ENCODE results near the gene CSK.
"Not testable (repeated sequence)": the region's sequence is repeated elsewhere in the genome, so short reads cannot be mapped to it uniquely, and the experiment has no call there.

CSK gene

GRCh38 chr15:74781431-74782258 lies at the start of gene CSK:
Gene CSK, plus strand, starts transcription at chr15:74782080. Its CDS starts 16,218 bp downstream, at chr15:74798298.
- DNase-seq = peak; percentile 30

GRCh38 chr15:74732846-74733245 lies 49.0 kb upstream of the CSK start:
- no peak for DNase-seq

GRCh38 chr15:74733269-74733668 lies 48.6 kb upstream of the CSK start:
- DNase-seq = no peak

- no peak for DNase-seq
Observed at GRCh38 chr15:74735305-74735704, 46.6 kb upstream of the CSK start.

DNA sequence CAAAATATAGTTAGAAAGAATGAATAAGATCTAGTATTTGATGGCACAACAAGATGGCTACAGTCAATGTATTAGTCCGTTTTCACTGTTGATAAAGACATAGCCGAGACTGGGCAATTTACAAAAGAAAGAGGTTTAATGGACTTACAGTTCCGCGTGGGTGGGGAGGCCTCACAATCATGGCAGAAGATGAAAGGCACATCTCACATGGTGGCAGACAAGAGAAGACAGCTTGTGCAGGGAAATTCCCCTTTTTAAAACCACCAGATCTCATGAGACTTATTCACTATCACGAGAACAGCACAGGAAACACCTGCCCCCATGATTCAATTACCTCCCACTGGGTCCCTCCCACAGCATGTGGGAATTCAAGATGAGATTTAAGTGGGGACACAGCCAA lies 43.6 kb upstream of the CSK start:
- not testable (repeated sequence) for DNase-seq

GRCh38 chr15:74742422-74742821 lies 39.5 kb upstream of the CSK start:
- no peak for DNase-seq

DNA sequence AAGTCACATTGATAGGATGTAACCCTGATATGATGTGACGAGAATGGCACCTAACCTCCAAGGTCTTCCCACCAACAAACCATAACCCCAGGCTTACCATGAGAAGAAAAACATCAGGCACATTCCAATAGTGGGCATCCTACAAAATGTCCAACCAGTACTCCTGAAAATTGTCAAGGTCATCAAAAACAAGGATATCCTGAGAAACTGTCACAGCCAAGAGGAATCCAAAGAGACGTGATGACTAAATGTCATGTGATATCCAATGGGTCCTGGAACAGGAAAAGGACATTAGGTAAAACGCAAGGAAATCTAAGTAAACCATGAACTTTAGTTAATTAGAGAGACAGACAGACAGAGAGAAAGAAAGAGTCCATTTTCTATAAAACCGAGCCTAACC lies 35.5 kb upstream of the CSK start:
- DNase-seq = no peak

DNA sequence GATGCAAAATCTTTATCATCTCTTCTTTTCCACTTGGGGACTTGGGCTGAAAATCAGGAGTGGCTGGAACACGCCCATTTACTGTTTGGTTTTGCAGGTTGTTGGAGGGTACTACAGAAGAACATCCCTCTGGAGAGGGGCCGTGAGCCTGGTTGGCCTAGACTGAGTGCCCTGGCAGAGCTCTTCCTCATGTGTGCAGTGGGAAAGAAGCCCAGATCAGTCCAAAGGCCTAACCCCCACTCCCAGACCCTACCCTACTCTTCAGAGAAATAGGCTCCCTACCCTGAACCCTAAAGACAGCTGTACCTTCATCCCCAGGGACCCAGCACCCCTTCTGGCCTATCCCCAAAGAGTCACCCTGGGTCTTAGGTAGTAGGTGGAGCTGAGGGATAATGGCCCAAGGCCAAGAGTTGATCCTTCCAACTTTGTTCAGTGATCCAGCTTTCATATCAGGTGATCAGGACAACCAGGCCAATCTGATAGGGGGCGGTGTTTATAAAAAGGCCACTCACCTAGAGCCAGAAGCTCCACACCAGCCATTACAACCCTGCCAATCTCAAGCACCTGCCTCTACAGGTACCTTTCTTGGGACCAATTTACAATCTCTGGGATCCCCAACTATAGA lies 33.4 kb upstream of the CSK start, which contains the start of gene CYP1A2:
Gene CYP1A2, plus strand, starts transcription at position 524 of the 625 bp plus-strand sequence. CDS start 894 bp downstream, outside the sequence.
- DNase-seq = no peak

- DNase-seq = no peak
Observed at GRCh38 chr15:74749832-74750231, 32.0 kb upstream of the CSK start.

DNA sequence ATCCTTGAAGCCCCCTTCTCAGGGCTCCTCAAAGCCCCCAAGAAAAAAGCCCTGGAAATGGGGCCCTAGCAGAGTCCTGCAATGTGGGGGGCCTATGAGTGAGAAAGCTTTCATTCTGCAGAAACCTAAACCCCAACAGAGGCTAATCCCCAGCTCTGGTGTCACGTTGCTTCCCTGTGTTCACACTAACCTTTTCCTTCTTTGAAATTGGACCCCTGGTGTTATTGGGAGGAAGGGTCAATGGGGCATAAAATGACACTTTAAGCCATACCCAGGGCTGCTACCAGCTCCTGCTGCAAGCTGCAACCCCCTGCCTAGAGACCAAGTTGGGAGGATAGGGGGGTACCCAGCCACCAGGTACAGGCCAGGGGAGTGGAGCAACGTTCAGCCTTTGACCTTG lies 31.1 kb upstream of the CSK start:
- no peak for DNase-seq

DNA sequence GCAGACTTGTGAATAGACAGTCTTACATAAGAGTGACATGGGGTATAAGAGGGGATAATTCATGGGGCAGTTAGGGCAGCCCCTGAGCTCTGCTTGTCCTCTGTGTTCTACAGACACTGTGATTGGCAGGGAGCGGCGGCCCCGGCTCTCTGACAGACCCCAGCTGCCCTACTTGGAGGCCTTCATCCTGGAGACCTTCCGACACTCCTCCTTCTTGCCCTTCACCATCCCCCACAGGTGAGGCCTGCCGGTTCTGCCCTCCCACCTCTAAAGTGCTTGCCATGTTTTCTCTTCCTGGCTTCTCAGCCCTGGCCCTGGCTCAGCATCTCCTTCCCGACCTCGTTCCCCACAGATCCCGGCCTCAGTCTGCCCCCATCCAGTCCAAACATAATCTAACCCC lies 29.9 kb upstream of the CSK start:
- DNase-seq = no peak

GRCh38 chr15:74752531-74752930 lies 29.3 kb upstream of the CSK start:
- DNase-seq = peak; percentile 73

- DNase-seq = no peak
Observed at GRCh38 chr15:74754593-74755215, 27.2 kb upstream of the CSK start.

DNA sequence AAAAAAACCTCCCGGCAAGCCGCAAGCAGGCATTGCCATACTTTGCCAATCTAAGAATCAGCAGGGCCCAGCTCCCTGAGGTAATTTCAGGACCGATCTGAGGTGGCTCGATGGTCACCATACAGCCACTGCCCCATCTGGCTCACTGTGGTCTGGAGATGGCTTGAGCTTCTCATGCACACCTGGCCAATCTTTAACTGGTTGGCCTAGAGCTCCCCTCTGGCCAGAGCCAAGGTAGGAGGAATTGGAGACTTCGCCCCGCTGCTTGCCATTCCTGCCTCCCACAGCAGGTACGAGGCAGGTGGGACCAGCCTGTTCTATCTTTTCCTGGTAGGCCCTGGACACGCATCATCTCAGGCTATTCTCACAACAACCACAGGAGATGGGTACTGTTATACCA lies 23.1 kb upstream of the CSK start:
- DNase-seq = no peak

DNA sequence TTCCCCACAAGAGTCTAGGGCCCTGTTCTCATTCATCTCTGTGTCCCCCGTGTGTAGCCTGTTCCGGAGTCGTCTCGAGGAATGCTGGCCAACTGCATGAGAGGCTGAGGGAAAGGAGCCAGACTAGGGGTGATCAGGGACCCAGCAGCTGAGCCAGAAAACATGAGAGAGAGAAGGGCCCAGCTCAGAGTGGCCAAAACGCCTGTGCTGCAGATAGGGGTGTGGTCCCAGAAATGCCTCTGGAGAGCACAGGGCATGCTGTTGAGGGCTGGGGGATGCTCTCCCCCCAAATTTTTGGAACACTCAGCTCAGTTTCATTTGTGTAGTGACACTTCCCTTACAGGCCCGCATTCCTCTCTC lies 19.1 kb upstream of the CSK start:
- no peak for DNase-seq

DNA sequence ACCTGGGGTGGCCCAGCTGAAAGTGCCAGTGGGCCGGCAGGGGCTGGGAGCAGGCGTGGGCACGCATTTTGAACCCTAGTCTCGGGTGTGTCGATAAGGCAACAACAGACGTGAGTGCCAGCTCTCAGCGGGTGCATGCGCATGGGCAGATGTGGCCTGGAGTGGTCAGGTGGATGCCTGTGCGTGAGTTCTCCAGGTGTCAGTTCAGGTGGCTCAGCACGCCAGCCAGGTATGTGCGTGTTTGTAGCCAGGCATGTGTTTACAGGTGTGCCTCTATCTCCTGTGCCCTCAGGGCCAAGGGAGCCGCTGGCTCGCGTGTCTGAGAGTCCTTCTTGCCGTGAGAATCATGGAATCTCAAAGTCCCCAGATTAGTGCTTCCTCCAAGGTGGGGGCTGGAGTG lies 18.5 kb upstream of the CSK start:
- no peak for DNase-seq

GRCh38 chr15:74767167-74768098 lies 14.4 kb upstream of the CSK start:
- DNase-seq = no peak

DNA sequence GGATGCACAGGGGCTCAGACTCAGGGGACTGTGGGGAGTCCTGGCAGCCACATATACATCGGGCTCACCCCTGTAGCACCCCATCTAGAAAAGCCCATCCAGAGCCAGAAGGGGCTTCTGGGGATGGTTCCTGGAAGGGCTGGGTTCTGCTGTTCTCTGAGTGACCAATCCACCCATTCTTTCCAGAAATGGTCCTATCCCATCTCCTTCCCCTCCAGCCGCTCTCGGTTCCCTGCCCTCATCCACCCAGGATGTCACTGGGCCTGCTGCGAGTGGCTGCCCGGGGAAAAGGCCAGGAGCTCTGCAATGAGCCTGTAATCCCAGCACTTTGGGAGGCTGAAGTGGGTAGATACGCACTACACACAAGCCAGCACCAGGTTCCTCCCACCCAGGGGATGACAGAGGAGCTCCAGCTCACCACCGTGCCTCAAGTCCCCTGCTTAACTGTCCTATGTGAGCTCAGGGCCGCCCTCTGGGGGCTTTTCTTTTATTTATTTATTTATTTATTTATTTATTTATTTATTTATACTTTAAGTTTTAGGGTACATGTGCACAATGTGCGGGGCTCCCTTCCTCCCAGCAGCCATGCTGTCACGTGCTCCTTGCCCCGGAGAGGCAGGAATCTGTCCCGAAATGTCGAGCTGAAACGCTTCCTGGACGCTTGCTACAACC lies 13.6 kb upstream of the CSK start:
- no peak for DNase-seq

DNA sequence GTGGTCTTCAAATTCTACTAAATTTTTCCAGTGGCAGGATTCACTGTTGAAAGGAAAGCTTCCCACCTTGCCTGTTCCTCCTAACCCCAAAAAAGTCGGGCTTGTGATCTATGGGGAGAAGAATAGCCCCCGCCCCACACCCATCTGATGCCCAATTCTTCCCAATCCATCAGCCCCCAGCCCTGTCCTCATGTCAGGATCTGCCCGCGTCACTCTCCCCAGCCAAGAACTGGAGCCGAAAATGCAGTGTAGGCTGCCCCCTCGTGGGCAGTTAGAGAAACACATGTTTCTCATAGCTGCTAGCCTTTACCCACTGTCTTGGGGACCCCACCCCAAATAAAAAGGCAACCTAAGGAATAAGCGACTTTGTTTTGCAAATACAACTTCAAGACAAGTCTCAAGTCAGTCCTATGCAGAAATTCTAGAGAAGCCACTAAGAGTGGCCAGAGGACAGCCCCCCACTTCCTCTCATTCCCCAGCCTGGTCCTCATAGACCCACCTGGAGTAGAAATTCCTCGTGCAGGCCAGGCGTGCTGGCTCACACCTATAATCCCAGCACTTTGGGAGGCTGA lies 13.0 kb upstream of the CSK start:
- no peak for DNase-seq

DNA sequence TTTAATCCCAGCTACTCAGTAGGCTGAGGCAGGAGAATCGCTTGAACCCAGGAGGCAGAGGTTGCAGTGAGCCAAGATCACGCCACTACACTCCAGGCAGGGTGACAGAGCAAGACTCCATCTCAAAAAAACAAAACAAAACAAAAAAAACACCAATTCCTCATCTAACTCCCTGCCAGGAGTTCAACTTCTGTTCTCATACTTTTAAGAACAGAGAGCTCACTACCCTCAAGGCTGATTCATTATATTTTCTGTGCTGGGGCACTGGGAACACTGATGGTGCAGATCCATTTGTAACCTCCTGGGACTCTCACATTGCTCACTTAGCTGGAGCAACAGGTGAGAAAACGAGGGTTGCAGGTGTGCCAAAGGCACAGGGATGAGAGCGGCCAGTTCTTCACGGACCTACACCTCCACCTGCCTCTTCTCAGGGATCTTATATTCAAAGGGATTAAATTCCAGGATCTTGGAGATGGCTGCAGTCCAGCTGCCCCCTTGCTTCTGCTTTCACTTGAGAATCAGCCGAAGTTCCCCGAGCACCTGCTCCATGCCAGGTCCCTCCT lies 12.3 kb upstream of the CSK start:
- DNase-seq = no peak

GRCh38 chr15:74770211-74770903 lies 11.5 kb upstream of the CSK start:
- no peak for DNase-seq
